NCI-H1048 (cell line): ENCODE measurements around the gene TBC1D28.
"Not testable (repeated sequence)": the region's sequence is repeated elsewhere in the genome, so short reads cannot be mapped to it uniquely, and the experiment has no call there.

Experiments used
- DNase-seq: peaks from one replicate; lab custom pipeline; 2025; lab: John Stamatoyannopoulos, UW

TBC1D28 gene

GRCh38 chr17:18644291-18644690 lies at the start of gene TBC1D28:
Gene TBC1D28, minus strand, starts transcription at chr17:18644391. Its CDS starts 3,039 bp downstream, at chr17:18641352.
- DNase-seq: not testable (repeated sequence)

- not testable (repeated sequence) for DNase-seq
These were observed 38.5 kb upstream of the TBC1D28 start for GRCh38 chr17:18682668-18683067.

GRCh38 chr17:18681767-18682571 lies 37.8 kb upstream of the TBC1D28 start, which contains the start of gene FOXO3B:
Gene FOXO3B, minus strand, starts transcription at chr17:18682314. Its CDS starts 663 bp downstream, at chr17:18681651.
- peak; percentile 60 for DNase-seq

- DNase-seq: not testable (repeated sequence)
These were observed 33.2 kb upstream of the TBC1D28 start for GRCh38 chr17:18677381-18677780.

- not testable (repeated sequence) for DNase-seq
These were observed 32.7 kb upstream of the TBC1D28 start for GRCh38 chr17:18676928-18677327.

GRCh38 chr17:18672395-18673227 lies 28.4 kb upstream of the TBC1D28 start:
- DNase-seq: not testable (repeated sequence)

GRCh38 chr17:18668625-18669024 lies 24.4 kb upstream of the TBC1D28 start:
- not testable (repeated sequence) for DNase-seq

- DNase-seq: not testable (repeated sequence)
These were observed 23.3 kb upstream of the TBC1D28 start for GRCh38 chr17:18667535-18667934.

- DNase-seq: not testable (repeated sequence)
These were observed 22.1 kb upstream of the TBC1D28 start for GRCh38 chr17:18666326-18666725.

GRCh38 chr17:18661924-18662624 lies 17.9 kb upstream of the TBC1D28 start:
- DNase-seq: not testable (repeated sequence)

- not testable (repeated sequence) for DNase-seq
These were observed 5.9 kb upstream of the TBC1D28 start for GRCh38 chr17:18650094-18650493.

GRCh38 chr17:18643124-18643523 lies 1.1 kb downstream of the TBC1D28 start:
- not testable (repeated sequence) for DNase-seq

- not testable (repeated sequence) for DNase-seq
These were observed 5.8 kb downstream of the TBC1D28 start for GRCh38 chr17:18638357-18638756.

- not testable (repeated sequence) for DNase-seq
These were observed 8.0 kb downstream of the TBC1D28 start for GRCh38 chr17:18636237-18636636.

- not testable (repeated sequence) for DNase-seq
These were observed 8.4 kb downstream of the TBC1D28 start for GRCh38 chr17:18635773-18636172.

GRCh38 chr17:18634550-18635263 lies 9.5 kb downstream of the TBC1D28 start:
- DNase-seq: not testable (repeated sequence)

GRCh38 chr17:18626152-18626870 lies 17.9 kb downstream of the TBC1D28 start:
- no peak for DNase-seq

GRCh38 chr17:18625509-18626104 lies 18.6 kb downstream of the TBC1D28 start:
- not testable (repeated sequence) for DNase-seq

- DNase-seq: not testable (repeated sequence)
These were observed 19.2 kb downstream of the TBC1D28 start for GRCh38 chr17:18624862-18625501.

GRCh38 chr17:18617613-18618012 lies 26.6 kb downstream of the TBC1D28 start:
- DNase-seq: not testable (repeated sequence)
